ENCODE measurements around the gene PCDHGA1. TPM values are rescaled to one million over a fixed set of nuclear protein-coding genes. Genes with fewer than 3 reads are reported as not detected.
"Not testable (repeated sequence)": the region's sequence is repeated elsewhere in the genome, so short reads cannot be mapped to it uniquely, and the experiment has no call there.

The PCDHGA1 gene
- total and polyA plus RNA-seq, 4 donors = 0.91 to 1.6 (median 1.0) TPM; not detected in 1

DNA sequence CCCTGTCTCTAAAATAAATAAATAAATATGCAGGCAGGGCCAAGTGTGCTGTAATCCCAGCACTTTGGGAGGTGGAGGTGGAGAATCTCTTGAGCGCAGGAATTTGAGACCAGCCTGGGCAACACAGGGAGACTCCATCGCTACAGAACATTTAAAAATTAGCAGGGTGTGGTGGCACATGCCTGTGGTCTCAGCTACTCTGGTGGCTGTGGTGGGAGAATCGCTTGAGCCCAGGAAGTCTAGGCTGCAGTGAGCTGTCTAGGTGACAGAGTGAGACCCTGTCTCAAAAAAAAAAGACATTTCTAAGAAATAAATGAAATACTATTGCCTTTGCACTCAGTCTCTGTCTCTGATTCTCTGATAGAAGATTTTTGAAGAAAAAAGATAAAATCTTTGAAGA lies 81.3 kb downstream of the PCDHGA1 start:
- no peaks in the 10 kb centered on the region for H3K27me3 ChIP-seq (ENCODE audit: control insufficient read depth in 1 of 2, insufficient read depth in 2 of 2, low read length in 1 of 2)

DNA sequence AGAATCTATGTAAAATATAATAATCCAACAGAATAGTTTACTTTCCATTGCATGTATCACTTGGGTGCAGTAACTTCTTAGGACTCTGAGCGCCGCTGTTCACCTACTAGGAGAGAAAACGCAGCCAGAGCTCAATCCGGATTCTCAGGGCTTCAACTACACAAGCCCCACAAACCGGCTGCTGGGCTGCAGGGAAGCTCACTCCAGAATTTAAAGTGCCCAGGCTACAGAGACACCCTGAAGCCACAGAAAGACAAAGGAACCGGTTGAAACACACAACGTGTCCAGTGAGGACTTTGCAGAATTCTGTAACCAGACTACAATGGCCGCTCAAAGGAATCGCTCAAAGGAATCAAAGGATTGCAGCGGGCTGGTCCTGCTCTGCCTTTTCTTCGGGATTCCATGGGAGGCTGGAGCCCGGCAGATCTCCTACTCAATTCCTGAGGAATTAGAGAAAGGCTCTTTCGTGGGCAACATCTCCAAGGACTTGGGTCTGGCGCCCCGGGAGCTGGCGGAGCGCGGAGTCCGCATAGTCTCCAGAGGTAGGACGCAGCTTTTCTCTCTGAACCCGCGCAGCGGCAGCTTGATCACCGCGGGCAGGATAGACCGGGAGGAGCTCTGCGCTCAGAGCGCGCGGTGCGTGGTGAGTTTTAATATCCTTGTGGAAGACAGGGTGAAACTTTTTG lies 82.7 kb downstream of the PCDHGA1 start, which contains the start of gene PCDHGA10:
PCDHGA10 (plus strand) TSS at position 134 of the 686 bp plus-strand sequence; CDS start at position 323, 189 bp downstream.
- ATAC-seq (ENCODE audit: low FRiP score) (no peak), DNase-seq (peak in 1 of 2 donors; percentile 61)
- Histone ChIP-seq H3K4me1 (ENCODE audit: control insufficient read depth in 1 of 2, insufficient read depth in 2 of 2, low read length in 2 of 2) (no peaks in the 10 kb centered on the region), H3K27ac (ENCODE audit: low read depth in 1 of 2, low read length in 2 of 2) (no peak within 1 kb of the TSS), H3K4me3 (ENCODE audit: low read length in 2 of 2) (no peak within 1 kb of the TSS), H3K36me3 (ENCODE audit: control insufficient read depth in 1 of 2, insufficient read depth in 2 of 2, low read length in 1 of 2) (no peaks in the 10 kb centered on the region), H3K9me3 (ENCODE audit: control insufficient read depth, low read length) (peaks cover 36% of the 10 kb centered on the region), H3K27me3 (ENCODE audit: control insufficient read depth in 1 of 2, insufficient read depth in 2 of 2, low read length in 1 of 2) (no peaks in the 10 kb centered on the region)
- 14 to 19% methylated on average over 31 of the region's 31 CpGs for WGBS, 2 donors
- intact Hi-C loops (cut with DNase I) = loop anchor here in 1 of 2 donors (10.0 kb wide), 2 partner anchors 112 to 152 kb away; no protein-coding TSS in a partner anchor

More for the DNA sequence above, 81.3 kb downstream of the PCDHGA1 start:
- Histone ChIP-seq H3K9me3 (ENCODE audit: control insufficient read depth, low read length) (peaks cover 34% of the 10 kb centered on the region), H3K27ac (ENCODE audit: low read depth in 1 of 2, low read length in 2 of 2) (no peak overlapping the region), H3K4me1 (ENCODE audit: control insufficient read depth in 1 of 2, insufficient read depth in 2 of 2, low read length in 2 of 2) (no peaks in the 10 kb centered on the region), H3K4me3 (ENCODE audit: low read length in 2 of 2) (no peak overlapping the region), H3K36me3 (ENCODE audit: control insufficient read depth in 1 of 2, insufficient read depth in 2 of 2, low read length in 1 of 2) (no peaks in the 10 kb centered on the region)
- no peak for ATAC-seq (ENCODE audit: low FRiP score)
- intact Hi-C loops (cut with DNase I) = loop anchor here in 1 of 2 donors (10.0 kb wide), 2 partner anchors 113 to 153 kb away; no protein-coding TSS in a partner anchor
- no peak for DNase-seq
- 59% methylated on average over 3 of the region's 3 CpGs for WGBS, 2 donors

DNA sequence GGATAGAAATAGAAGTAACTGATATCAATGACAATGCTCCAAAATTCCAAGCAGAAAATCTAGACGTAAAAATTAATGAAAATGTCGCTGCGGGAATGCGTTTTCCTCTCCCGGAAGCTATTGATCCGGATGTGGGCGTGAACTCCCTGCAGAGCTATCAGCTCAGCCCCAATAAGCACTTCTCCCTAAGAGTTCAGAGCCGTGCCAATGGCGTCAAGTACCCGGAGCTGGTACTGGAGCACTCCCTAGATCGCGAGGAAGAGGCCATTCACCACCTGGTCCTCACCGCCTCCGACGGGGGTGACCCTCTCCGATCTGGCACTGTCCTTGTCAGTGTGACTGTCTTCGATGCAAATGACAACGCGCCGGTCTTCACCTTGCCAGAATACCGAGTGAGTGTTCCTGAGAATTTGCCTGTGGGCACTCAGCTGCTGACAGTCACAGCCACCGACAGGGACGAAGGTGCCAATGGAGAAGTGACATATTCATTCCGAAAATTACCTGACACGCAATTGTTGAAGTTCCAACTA lies 83.3 kb downstream of the PCDHGA1 start:
- H3K36me3 ChIP-seq (ENCODE audit: control insufficient read depth in 1 of 2, insufficient read depth in 2 of 2, low read length in 1 of 2) = no peaks in the 10 kb centered on the region
- DNase-seq (peak in 1 of 2 donors; percentile 49), ATAC-seq (ENCODE audit: low FRiP score) (no peak)
- no peaks in the 10 kb centered on the region for H3K4me1 ChIP-seq (ENCODE audit: control insufficient read depth in 1 of 2, insufficient read depth in 2 of 2, low read length in 2 of 2)
- no peak overlapping the region for H3K27ac ChIP-seq (ENCODE audit: low read depth in 1 of 2, low read length in 2 of 2)
- H3K9me3 ChIP-seq (ENCODE audit: control insufficient read depth, low read length) = peaks cover 37% of the 10 kb centered on the region
- no peaks in the 10 kb centered on the region for H3K27me3 ChIP-seq (ENCODE audit: control insufficient read depth in 1 of 2, insufficient read depth in 2 of 2, low read length in 1 of 2)
- WGBS, 2 donors = 23% methylated on average over 25 of the region's 25 CpGs
- intact Hi-C loops (cut with DNase I) = loop anchor here in 1 of 2 donors (10.0 kb wide), 2 partner anchors 111 to 151 kb away; no protein-coding TSS in a partner anchor
- H3K4me3 ChIP-seq (ENCODE audit: low read length in 2 of 2) = no peak overlapping the region

DNA sequence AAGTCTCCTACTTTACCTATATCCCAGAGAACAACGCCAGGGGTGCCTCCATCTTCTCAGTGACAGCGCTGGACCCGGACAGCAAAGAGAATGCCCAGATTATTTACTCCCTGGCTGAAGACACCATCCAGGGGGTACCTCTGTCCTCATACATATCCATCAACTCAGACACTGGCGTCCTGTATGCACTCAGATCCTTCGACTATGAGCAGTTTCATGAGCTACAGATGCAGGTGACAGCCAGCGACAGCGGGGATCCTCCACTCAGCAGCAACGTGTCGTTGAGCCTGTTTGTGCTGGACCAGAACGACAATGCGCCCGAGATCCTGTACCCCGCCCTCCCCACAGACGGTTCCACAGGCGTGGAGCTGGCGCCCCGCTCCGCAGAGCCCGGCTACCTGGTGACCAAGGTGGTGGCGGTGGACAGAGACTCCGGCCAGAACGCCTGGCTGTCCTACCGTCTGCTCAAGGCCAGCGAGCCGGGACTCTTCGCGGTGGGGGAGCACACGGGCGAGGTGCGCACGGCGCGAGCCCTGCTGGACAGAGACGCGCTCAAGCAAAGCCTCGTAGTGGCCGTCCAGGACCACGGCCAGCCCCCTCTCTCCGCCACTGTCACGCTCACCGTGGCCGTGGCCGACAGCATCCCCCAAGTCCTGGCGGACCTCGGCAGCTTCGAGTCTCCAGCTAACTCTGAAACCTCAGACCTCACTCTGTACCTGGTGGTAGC lies 84.4 kb downstream of the PCDHGA1 start:
- H3K27ac ChIP-seq (ENCODE audit: low read depth in 1 of 2, low read length in 2 of 2); H3K36me3 ChIP-seq (ENCODE audit: control insufficient read depth in 1 of 2, insufficient read depth in 2 of 2, low read length in 1 of 2); DNase-seq; ATAC-seq (ENCODE audit: low FRiP score); H3K4me1 ChIP-seq (ENCODE audit: control insufficient read depth in 1 of 2, insufficient read depth in 2 of 2, low read length in 2 of 2); H3K4me3 ChIP-seq (ENCODE audit: low read length in 2 of 2); H3K27me3 ChIP-seq (ENCODE audit: control insufficient read depth in 1 of 2, insufficient read depth in 2 of 2, low read length in 1 of 2): not testable (repeated sequence)
- intact Hi-C loops (cut with DNase I) = loop anchor here in 1 of 2 donors (10.0 kb wide), 2 partner anchors 110 to 150 kb away; no protein-coding TSS in a partner anchor
- WGBS, 2 donors = 24 to 29% methylated on average over 39 to 46 of the region's 46 CpGs
- peaks cover 40% of the 10 kb centered on the region for H3K9me3 ChIP-seq (ENCODE audit: control insufficient read depth, low read length)

DNA sequence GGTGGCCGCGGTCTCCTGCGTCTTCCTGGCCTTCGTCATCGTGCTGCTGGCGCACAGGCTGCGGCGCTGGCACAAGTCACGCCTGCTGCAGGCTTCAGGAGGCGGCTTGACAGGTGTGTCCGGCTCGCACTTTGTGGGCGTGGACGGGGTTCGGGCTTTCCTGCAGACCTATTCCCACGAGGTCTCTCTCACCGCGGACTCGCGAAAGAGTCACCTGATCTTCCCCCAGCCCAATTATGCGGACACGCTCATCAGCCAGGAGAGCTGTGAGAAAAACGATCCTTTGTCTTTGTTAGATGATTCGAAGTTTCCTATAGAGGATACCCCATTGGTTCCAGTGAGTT lies 84.9 kb downstream of the PCDHGA1 start:
- not testable (repeated sequence) for H3K4me1 ChIP-seq (ENCODE audit: control insufficient read depth in 1 of 2, insufficient read depth in 2 of 2, low read length in 2 of 2); H3K27ac ChIP-seq (ENCODE audit: low read depth in 1 of 2, low read length in 2 of 2); H3K36me3 ChIP-seq (ENCODE audit: control insufficient read depth in 1 of 2, insufficient read depth in 2 of 2, low read length in 1 of 2); ATAC-seq (ENCODE audit: low FRiP score); H3K27me3 ChIP-seq (ENCODE audit: control insufficient read depth in 1 of 2, insufficient read depth in 2 of 2, low read length in 1 of 2); DNase-seq; H3K4me3 ChIP-seq (ENCODE audit: low read length in 2 of 2)
- peaks cover 37% of the 10 kb centered on the region for H3K9me3 ChIP-seq (ENCODE audit: control insufficient read depth, low read length)
- 25 to 29% methylated on average over 24 of the region's 24 CpGs for WGBS, 2 donors
- intact Hi-C loops (cut with DNase I) = loop anchor here in 1 of 2 donors (10.0 kb wide), 2 partner anchors 110 to 150 kb away; no protein-coding TSS in a partner anchor

DNA sequence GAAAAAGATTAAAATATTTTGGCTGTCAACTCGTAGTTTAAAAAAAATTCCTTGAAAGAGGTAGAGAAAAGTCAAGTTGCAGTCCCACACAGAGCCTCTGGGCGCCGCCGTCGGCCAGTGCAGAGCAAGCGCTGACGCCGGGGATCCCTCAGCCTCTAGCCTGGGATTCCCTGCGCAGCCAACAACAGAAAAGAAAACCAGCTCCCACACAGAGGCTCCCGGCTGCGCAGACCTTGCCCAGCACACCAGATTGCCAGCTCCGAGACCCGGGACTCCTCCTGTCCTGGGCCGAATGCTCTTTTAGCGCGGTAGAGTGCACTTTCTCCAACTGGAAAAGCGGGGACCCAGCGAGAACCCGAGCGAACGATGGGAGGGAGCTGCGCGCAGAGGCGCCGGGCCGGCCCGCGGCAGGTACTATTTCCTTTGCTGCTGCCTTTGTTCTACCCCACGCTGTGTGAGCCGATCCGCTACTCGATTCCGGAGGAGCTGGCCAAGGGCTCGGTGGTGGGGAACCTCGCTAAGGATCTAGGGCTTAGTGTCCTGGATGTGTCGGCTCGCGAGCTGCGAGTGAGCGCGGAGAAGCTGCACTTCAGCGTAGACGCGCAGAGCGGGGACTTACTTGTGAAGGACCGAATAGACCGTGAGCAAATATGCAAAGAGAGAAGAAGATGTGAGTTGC lies 87.3 kb downstream of the PCDHGA1 start, which contains the start of gene PCDHGB7:
PCDHGB7 (plus strand) TSS at position 184 of the 679 bp plus-strand sequence; CDS start at position 367, 183 bp downstream.
- H3K27me3 ChIP-seq (ENCODE audit: control insufficient read depth in 1 of 2, insufficient read depth in 2 of 2, low read length in 1 of 2); H3K27ac ChIP-seq (ENCODE audit: low read depth in 1 of 2, low read length in 2 of 2); H3K4me3 ChIP-seq (ENCODE audit: low read length in 2 of 2); H3K36me3 ChIP-seq (ENCODE audit: control insufficient read depth in 1 of 2, insufficient read depth in 2 of 2, low read length in 1 of 2); H3K4me1 ChIP-seq (ENCODE audit: control insufficient read depth in 1 of 2, insufficient read depth in 2 of 2, low read length in 2 of 2): not testable (repeated sequence)
- ATAC-seq (ENCODE audit: low FRiP score) = peak; percentile 91
- peak in 1 of 2 donors; percentile 83 for DNase-seq
- peaks cover 44% of the 10 kb centered on the region for H3K9me3 ChIP-seq (ENCODE audit: control insufficient read depth, low read length)
- intact Hi-C loops (cut with DNase I) = loop anchor here in 1 of 2 donors (10.0 kb wide), 2 partner anchors 107 to 147 kb away; no protein-coding TSS in a partner anchor
- 6 to 10% methylated on average over 42 to 47 of the region's 47 CpGs for WGBS, 2 donors

DNA sequence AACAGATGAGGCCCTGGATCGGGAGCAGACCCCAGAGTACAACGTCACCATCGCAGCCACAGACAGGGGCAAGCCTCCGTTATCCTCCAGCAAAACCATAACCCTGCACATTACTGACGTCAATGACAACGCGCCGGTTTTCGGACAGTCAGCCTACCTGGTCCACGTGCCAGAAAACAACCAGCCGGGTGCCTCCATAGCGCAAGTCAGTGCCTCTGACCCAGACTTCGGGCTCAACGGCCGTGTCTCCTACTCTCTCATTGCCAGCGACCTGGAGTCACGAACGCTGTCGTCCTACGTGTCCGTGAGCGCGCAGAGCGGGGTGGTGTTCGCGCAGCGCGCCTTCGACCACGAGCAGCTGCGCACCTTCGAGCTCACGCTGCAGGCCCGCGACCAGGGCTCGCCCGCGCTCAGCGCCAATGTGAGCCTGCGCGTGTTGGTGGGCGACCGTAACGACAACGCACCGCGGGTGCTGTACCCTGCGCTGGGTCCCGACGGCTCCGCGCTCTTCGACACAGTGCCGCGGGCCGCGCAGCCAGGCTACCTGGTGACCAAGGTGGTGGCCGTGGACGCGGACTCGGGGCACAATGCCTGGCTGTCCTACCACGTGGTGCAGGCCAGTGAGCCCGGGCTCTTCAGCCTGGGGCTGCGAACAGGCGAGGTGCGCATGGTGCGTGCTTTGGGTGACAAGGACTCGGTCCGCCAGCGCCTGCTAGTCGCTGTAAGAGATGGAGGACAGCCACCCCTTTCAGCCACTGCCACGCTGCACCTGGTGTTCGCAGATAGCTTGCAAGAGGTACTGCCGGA lies 89.0 kb downstream of the PCDHGA1 start:
- DNase-seq = no peak
- ATAC-seq (ENCODE audit: low FRiP score) = no peak

More for the DNA sequence above, 89.0 kb downstream of the PCDHGA1 start:
- intact Hi-C loops (cut with DNase I) = loop anchor here in 1 of 2 donors (10.0 kb wide), 2 partner anchors 106 to 146 kb away; no protein-coding TSS in a partner anchor
- no peak overlapping the region for H3K4me3 ChIP-seq (ENCODE audit: low read length in 2 of 2)
- no peak overlapping the region for H3K27ac ChIP-seq (ENCODE audit: low read depth in 1 of 2, low read length in 2 of 2)
- no peaks in the 10 kb centered on the region for H3K4me1 ChIP-seq (ENCODE audit: control insufficient read depth in 1 of 2, insufficient read depth in 2 of 2, low read length in 2 of 2)
- H3K9me3 ChIP-seq (ENCODE audit: control insufficient read depth, low read length) = peaks cover 44% of the 10 kb centered on the region
- no peaks in the 10 kb centered on the region for H3K36me3 ChIP-seq (ENCODE audit: control insufficient read depth in 1 of 2, insufficient read depth in 2 of 2, low read length in 1 of 2)
- H3K27me3 ChIP-seq (ENCODE audit: control insufficient read depth in 1 of 2, insufficient read depth in 2 of 2, low read length in 1 of 2) = no peaks in the 10 kb centered on the region
- 19 to 29% methylated on average over 72 to 74 of the region's 74 CpGs for WGBS, 2 donors

All from aorta (tissue), 5 donors.